Measurements from ENCODE around the gene TNFAIP2. TPM values are rescaled to one million over a fixed set of nuclear protein-coding genes. Genes with fewer than 3 reads are reported as not detected.
"Not testable (repeated sequence)": the region's sequence is repeated elsewhere in the genome, so short reads cannot be mapped to it uniquely, and the experiment has no call there.

Gene TNFAIP2
- total and polyA plus RNA-seq, 2 of the 4 experiments (the other 2 are of a cell fraction) = 6.3 to 9.6 TPM

GRCh38 chr14:103155416-103155815 is 32.2 kb downstream of the TNFAIP2 start:
- intact Hi-C loops (cut with micrococcal nuclease); CTCF ChIA-PET; BruUV-seq (replicated peaks); H4K8ac ChIP-seq (ENCODE audit: low read depth in 2 of 2, low read length in 2 of 2); H3K14ac ChIP-seq (replicated peaks; ENCODE audit: low read depth, low read length); H3K27ac ChIP-seq (ENCODE audit: insufficient read depth, low read length); H3K9me3 ChIP-seq (ENCODE audit: control insufficient read depth, insufficient read depth, low read length); H3K23ac ChIP-seq (ENCODE audit: low read depth, low read length); H3K9me1 ChIP-seq (ENCODE audit: insufficient read depth, low read length); H2AK9ac ChIP-seq (replicated peaks; ENCODE audit: low read depth, low read length, poor library complexity); dilution Hi-C loops (cut with HindIII; ENCODE audit: low sequenced_read_pairs, unreplicated experiment); H2AK5ac ChIP-seq (ENCODE audit: low read depth, low read length); H3K18ac ChIP-seq (ENCODE audit: low read depth, low read length); H3K56ac ChIP-seq (ENCODE audit: extremely low read depth, insufficient read depth, low read length); H2BK5ac ChIP-seq (ENCODE audit: low read depth, low read length, poor library complexity, severe bottlenecking); ATAC-seq (ENCODE audit: low read depth); H3K4ac ChIP-seq (ENCODE audit: low read depth, low read length); DNase-seq; H4K5ac ChIP-seq (ENCODE audit: low read depth, low read length); H3K9ac ChIP-seq (ENCODE audit: low read depth, low read length); H3K4me3 ChIP-seq (ENCODE audit: insufficient read depth, low read depth, low read length); H4K20me1 ChIP-seq (ENCODE audit: insufficient read depth, low read length); H3K4me1 ChIP-seq (ENCODE audit: control insufficient read depth, insufficient read depth, low read length); H3K4me2 ChIP-seq (ENCODE audit: low read depth, low read length); POLR2A ChIA-PET (ENCODE audit: unreplicated experiment); H3K36me3 ChIP-seq (ENCODE audit: control insufficient read depth, insufficient read depth, low read length); in situ Hi-C loops (cut with MboI; ENCODE audit: low sequenced_read_pairs); H4K91ac ChIP-seq (ENCODE audit: insufficient read depth, low read depth, low read length); H3K79me1 ChIP-seq (ENCODE audit: low read depth in 1 of 2, low read length in 2 of 2); H2BK15ac ChIP-seq (ENCODE audit: low read depth, low read length): not testable (repeated sequence)
- H2BK20ac ChIP-seq (ENCODE audit: low read depth, low read length) = 0 out of 2 replicates have a peak overlapping the region, but pooled peaks have one; percentile 7
- WGBS, 2 experiments (ENCODE audit: extremely low coverage in 2 of 2, insufficient read length in 1 of 2) = no CpG with 5 or more reads among the region's 12 CpGs
- H2BK120ac ChIP-seq (ENCODE audit: low read depth, low read length) = peak overlapping the region; percentile 4; the same call in 1 of the 2 replicates
- H2AFZ ChIP-seq (replicated peaks; ENCODE audit: low read length, poor library complexity) = peak overlapping the region; percentile 58
- H3K27me3 ChIP-seq (ENCODE audit: control insufficient read depth, insufficient read depth, low read length) = peaks cover 41% of the 10 kb centered on the region

Measured in IMR-90 (cell line).